Stomach (tissue), 4 donors: ENCODE data around the gene UCKL1.

Experiments used
- CTCF ChIP-seq, 7 experiments: fragments of 450-650 bp in 4 of 7; fragments of 200-600 bp in 3 of 7; sonication (generic) in 3 of 7; IDR thresholded peaks; one replicate each; pipeline ENCODE4 v1.5.1; 2016 to 2019; ENCODE audit warnings: antibody characterized with exemption in 7 of 7, control low read depth in 2 of 7, mild to moderate bottlenecking in 1 of 7
- EP300 ChIP-seq: sonication (generic); formaldehyde crosslinking; IDR thresholded peaks from one replicate; pipeline ENCODE4 v1.6.1; 2017; ENCODE audit warnings: antibody characterized with exemption
- POLR2A ChIP-seq, 4 donors: fragments of 450-650 bp; IDR thresholded peaks; one replicate each; pipeline ENCODE4 v1.6.1; 2016; ENCODE audit warnings: antibody characterized with exemption in 4 of 4, control low read depth in 2 of 4, mild to moderate bottlenecking in 1 of 4, moderate library complexity in 1 of 4
- POLR2AphosphoS5 ChIP-seq, 3 donors: sonication (generic); formaldehyde crosslinking; IDR thresholded peaks; one replicate each; pipeline ENCODE4 v1.6.1; 2016; ENCODE audit warnings: antibody characterized with exemption in 3 of 3

DNA sequence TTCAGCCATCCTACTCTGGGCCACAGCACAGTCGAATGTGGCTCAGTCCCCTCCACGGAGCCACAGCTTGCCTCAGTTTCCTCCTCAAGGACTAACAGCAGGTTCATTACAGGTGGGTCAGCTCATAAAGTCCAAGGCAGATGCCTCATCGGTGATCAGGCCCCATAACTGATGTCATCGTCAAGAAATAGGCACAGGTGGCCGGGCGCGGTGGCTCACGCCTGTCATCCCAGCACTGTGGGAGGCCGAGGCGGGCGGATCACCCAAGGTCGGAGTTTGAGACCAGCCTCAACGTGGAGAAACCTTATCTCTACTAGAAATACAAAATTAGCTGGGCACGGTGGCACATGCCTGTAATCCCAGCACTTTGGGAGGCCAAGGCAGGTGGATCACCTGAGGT lies 3.4 kb downstream of the UCKL1 start:
- TF ChIP-seq CTCF (IDR thresholded peaks at IDR 0.05) (no peak), POLR2A (IDR thresholded peaks at IDR 0.05) (no peak), EP300 (no peak), POLR2AphosphoS5 (IDR thresholded peaks at IDR 0.05) (no peak)
